GM08714 (cell line): ENCODE data around the gene BTN2A1.
"Not testable (repeated sequence)": the region's sequence is repeated elsewhere in the genome, so short reads cannot be mapped to it uniquely, and the experiment has no call there.

Source experiments
- H3K4me3 ChIP-seq: fragments of 200-500 bp; sonication (Bioruptor generic); 2 replicates; pipeline ENCODE4 v1.5.1; 2014; ENCODE audit warnings: mild to moderate bottlenecking, low read length, inconsistent platforms
- ZNF274 ChIP-seq: IDR thresholded peaks from 2 replicates; pipeline ENCODE4 v1.6.1; 2012; ENCODE audit warnings: mild to moderate bottlenecking, low read depth, low read length

Gene BTN2A1

DNA sequence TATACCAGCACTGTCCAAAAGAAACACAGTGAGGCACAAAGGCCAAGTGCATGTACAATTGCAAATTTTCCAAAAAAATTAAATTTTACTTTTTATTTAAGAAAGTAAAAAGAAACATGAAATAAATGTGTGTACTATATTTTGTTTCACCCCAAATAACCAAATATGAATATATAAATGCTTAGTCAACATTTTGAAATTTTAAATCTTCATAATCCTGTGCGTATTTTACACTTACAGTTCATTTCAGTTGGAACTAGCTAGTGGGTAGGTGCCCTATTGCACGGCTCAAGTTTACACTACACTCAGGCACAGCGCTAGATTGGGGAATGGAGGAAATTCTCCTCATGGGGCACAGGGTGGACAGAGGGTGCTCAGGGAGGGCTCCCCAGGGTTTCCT is 35.4 kb upstream of the BTN2A1 start:
- H3K4me3 ChIP-seq, result peak overlapping the region; percentile 93; the same call in 1 of the 2 replicates
- TF ChIP-seq ZNF274, result no peak

GRCh38 chr6:26426691-26427450 is 30.9 kb upstream of the BTN2A1 start:
- H3K4me3 ChIP-seq, result no peak overlapping the region
- TF ChIP-seq ZNF274, result no peak

DNA sequence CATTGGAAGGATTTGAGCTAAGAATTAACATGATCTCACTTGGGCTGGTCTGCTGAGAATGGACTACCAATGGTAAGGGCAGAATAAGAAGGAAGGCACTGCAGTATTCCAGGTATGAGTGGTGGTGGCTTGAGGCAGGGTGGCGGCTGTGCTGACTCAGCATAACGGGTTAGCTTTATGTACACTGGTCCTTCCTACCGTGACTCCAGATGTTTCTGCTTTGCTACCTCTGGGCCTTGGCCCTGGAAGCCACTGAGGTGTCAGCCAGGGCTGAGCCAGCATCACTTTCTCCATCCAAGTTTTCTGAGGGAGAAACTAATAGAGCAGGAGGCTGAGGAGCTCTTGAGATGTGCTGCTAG is 30.3 kb upstream of the BTN2A1 start:
- no peak for TF ChIP-seq ZNF274
- no peak overlapping the region for H3K4me3 ChIP-seq

GRCh38 chr6:26428206-26428605 is 29.5 kb upstream of the BTN2A1 start:
- H3K4me3 ChIP-seq, result no peak overlapping the region
- TF ChIP-seq ZNF274, result no peak

- no peak for TF ChIP-seq ZNF274
Measured at GRCh38 chr6:26430787-26431186, 27.0 kb upstream of the BTN2A1 start.

DNA sequence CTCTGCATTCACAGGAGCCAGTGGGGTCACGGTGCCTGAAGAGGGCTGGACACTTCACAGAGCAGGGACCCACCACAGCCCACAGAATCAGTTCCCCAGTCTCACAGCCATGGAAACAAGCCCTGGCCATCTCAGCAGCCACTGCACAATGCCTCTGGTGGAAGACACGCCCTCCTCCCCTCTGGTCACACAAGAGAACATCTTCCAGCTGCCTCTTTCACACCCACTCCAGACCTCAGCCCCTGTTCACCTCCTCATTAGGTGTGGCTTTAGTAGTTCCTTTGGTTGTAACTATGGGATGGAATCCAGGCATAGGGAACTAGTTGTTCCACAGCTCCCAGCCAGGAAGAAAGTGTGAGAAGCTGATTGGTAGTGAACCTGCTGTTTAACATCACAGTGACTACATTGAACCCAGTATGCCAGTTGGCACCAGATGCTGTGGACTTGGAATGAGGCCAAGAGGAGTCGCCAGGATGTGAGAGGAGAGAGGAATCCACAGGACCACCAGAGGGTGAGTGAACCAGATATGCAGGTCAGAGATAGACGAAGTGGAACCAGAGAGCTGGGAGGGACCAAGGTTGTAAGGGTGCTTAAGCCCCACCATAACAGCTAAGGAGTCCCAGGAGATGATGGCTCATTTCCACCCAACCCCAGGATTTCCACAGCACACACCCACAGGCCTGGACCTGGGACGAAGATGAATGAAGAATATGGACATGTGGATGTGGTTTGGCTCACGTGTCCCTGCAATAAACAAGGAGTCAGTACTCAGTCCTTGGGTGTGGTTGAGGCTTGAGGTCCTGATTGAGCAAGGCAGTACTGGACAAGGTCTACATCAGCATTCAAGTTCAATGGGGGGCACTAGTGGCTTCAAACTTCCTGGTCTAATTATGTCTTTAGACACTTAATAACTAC is 26.2 kb upstream of the BTN2A1 start:
- no peak for TF ChIP-seq ZNF274
- no peak overlapping the region for H3K4me3 ChIP-seq

More at GRCh38 chr6:26430787-26431186, 27.0 kb upstream of the BTN2A1 start:
- H3K4me3 ChIP-seq, result no peak overlapping the region

GRCh38 chr6:26432627-26433201 is 25.0 kb upstream of the BTN2A1 start:
- H3K4me3 ChIP-seq, result no peak overlapping the region
- no peak for TF ChIP-seq ZNF274

GRCh38 chr6:26433680-26434079 is 24.1 kb upstream of the BTN2A1 start:
- H3K4me3 ChIP-seq, result not testable (repeated sequence)

GRCh38 chr6:26436018-26436417 is 21.7 kb upstream of the BTN2A1 start:
- TF ChIP-seq ZNF274, result no peak
- H3K4me3 ChIP-seq, result no peak overlapping the region

DNA sequence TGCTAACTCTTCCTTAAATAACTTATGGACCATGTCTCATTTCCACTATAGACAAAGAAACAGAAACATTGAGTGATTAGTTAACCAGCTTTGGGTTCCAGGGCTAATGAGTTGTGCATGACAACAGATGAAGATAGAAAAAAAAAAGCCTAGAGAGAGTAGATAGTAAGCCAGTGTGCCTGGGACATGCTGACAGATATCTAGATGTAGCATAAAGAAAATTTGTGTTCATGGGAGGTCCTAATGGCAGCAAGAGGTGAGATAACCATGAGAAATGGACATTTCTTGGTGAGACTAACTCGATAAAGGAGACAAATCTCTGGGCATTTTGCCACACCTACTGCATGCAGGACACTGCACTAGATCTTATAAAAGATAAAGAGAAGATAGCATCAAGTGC is 20.2 kb upstream of the BTN2A1 start:
- H3K4me3 ChIP-seq, result no peak overlapping the region
- TF ChIP-seq ZNF274, result no peak

GRCh38 chr6:26438000-26438399 is 19.8 kb upstream of the BTN2A1 start:
- no peak overlapping the region for H3K4me3 ChIP-seq
- no peak for TF ChIP-seq ZNF274

DNA sequence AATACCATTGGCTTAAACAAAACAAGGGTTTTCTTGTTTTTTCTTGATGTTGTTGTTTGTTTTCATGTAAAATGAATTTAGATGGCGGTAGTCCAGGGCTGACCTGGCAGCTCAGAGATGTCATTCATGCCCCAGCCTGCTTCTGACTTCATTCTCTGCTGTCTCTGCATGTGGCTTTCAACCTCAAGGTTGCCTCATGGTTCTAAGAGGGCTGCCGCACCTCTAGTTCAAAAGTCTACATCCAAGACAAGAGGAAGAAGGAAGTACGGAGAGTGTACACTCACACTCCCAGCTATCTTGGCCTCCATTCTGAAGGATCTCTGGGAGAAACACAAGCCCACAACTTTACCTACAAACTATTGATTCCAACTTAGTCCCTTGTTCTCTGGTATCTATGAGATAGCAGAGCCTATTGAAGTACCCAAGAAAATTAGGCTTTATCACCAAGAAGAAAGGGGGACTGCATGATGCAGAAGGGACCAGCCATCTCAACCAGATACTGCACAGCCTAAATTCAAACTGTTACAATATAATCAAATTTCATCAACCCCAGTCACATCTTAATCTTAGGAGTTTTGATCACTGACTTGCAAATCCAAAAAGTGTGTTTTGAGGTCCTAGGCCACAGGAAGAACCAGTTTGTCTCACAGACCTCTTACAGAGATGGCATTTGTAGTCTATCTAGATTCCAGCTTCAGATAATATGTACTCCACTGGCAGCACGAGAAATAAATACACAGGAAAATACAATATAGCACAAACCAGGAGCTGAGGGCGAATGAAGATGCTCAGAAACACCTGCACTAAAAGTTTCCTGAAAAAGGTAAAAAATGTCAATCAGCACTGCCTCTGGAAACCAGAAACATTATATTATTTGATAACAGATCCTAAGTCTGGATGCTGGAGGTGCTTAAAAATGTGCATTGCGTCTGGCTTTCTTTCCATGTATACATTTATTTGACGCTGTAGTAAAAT is 18.3 kb upstream of the BTN2A1 start:
- peak overlapping the region; percentile 24; the same call in 1 of the 2 replicates for H3K4me3 ChIP-seq
- TF ChIP-seq ZNF274, result no peak

DNA sequence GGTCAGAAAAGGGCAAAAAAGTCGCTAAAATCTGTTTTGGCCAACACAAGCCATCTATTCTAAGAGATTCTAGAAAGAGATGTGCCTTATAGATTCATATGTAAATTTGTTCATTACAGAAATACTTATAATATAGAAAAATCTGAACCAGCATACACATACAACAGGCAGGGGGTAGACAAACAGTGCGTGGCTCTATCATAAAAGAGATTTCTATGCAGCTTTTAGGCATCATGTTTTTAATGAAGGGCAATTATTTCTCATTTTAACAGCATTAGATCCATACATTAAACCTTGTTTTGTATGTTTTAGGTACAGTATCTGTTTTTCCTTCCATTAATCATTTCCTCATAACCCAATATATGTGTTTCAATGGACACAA is 16.8 kb upstream of the BTN2A1 start:
- peak overlapping the region; percentile 92 for H3K4me3 ChIP-seq
- TF ChIP-seq ZNF274, result no peak

DNA sequence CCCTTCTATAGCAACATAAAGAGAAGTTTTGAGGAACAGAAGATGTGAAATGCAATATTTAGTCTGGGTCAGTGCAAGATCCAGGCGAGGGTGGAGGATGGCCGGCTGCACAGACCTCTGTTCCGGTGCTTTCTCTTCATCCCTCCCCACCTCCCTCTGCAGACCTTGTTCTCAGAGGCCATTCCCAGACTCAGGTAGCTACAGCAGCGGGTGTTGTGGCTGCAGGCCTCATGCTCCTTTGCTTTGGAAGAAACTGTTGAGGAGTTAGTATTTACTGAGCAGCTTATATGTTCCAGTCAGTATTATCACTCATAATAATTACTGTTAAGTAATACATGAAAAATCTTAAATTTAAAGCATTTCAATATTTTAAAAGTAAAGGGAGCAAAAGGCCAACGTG is 15.8 kb upstream of the BTN2A1 start:
- H3K4me3 ChIP-seq, result no peak overlapping the region; the same call in 1 of the 2 replicates
- no peak for TF ChIP-seq ZNF274
